Activated gamma-delta T cell treated with anti-CD3 and anti-CD28 coated beads, Interleukin-2, amount 50 U/mL, for 16 hours (primary cell): Measurements from ENCODE around the gene OVOL2.
"Not testable (repeated sequence)": the region's sequence is repeated elsewhere in the genome, so short reads cannot be mapped to it uniquely, and the experiment has no call there.

Source experiments
- DNase-seq: peaks from one replicate; pipeline ENCODE4 v3.0.0-alpha.2; 2020; ENCODE audit warnings: low read depth

Gene OVOL2

GRCh38 chr20:18057994-18058349 lies 256 bp upstream of the OVOL2 start:
- no peak for DNase-seq

- DNase-seq = no peak
Measured at GRCh38 chr20:18056174-18057100, 1.3 kb downstream of the OVOL2 start.

GRCh38 chr20:18055261-18055660 lies 2.5 kb downstream of the OVOL2 start:
- DNase-seq = no peak

- no peak for DNase-seq
Measured at GRCh38 chr20:18052856-18053255, 4.9 kb downstream of the OVOL2 start.

GRCh38 chr20:18050628-18051027 lies 7.1 kb downstream of the OVOL2 start:
- DNase-seq = no peak

DNA sequence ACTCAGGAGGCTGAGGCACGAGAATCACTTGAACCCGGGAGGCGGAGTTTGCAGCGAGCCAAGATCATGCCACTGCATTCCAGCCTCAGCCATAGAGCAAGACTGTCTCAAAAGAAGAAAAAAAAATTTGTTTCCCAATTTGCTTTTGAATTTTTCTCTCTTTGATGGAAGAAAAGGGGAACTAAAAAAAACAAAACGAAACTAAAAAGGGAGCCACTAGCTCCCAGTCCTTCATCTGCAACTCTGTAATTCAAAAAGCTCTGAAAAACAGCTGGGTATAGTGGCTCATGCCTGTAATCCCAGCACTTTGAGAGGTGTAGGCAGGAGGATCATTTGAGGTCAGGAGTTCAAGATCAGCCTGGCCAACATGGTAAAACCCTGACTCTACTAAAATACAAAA lies 9.5 kb downstream of the OVOL2 start:
- no peak for DNase-seq

GRCh38 chr20:18046535-18046934 lies 11.2 kb downstream of the OVOL2 start:
- DNase-seq = no peak

GRCh38 chr20:18042229-18042628 lies 15.5 kb downstream of the OVOL2 start:
- DNase-seq = no peak

DNA sequence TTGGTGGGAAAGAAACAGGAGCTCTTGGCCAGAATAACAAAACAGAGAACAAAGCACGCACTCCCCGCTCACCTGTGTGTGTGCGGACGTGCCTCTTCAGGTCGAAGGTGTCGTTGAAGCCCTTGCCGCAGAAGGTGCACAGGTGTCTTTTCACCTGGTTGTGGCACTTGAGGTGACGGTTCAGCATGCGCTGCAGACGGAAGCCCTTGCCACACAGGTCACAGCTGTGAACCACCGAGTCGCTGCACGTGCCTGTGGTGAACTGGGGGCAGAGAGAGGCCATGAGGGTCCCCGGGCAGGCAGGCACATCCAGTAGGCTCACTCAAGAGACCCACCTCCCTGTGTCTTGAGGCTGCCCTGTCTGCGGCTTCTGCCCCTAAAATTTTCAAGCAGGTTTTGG lies 16.3 kb downstream of the OVOL2 start:
- DNase-seq = no peak

DNA sequence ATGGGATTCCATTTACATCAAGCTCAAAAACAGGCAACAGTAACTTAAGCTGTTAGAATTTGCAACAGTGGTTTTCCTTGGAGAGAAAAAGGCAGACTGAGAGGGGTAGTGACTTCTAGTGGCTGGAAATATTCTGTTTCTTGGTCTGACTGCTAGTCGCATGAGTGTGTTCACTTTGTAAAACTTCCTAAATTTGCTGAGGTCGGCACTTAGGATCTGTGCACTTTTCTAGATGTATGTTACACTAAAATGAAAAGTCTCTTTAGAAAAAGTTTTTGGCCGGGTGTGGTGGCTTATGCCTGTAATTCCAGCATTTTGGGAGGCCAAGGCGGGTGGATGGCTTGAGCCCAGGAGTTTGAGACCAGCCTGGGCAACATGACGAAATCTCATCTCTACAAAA lies 18.7 kb downstream of the OVOL2 start:
- no peak for DNase-seq

- DNase-seq = no peak
Measured at GRCh38 chr20:18034039-18034438, 23.7 kb downstream of the OVOL2 start.

DNA sequence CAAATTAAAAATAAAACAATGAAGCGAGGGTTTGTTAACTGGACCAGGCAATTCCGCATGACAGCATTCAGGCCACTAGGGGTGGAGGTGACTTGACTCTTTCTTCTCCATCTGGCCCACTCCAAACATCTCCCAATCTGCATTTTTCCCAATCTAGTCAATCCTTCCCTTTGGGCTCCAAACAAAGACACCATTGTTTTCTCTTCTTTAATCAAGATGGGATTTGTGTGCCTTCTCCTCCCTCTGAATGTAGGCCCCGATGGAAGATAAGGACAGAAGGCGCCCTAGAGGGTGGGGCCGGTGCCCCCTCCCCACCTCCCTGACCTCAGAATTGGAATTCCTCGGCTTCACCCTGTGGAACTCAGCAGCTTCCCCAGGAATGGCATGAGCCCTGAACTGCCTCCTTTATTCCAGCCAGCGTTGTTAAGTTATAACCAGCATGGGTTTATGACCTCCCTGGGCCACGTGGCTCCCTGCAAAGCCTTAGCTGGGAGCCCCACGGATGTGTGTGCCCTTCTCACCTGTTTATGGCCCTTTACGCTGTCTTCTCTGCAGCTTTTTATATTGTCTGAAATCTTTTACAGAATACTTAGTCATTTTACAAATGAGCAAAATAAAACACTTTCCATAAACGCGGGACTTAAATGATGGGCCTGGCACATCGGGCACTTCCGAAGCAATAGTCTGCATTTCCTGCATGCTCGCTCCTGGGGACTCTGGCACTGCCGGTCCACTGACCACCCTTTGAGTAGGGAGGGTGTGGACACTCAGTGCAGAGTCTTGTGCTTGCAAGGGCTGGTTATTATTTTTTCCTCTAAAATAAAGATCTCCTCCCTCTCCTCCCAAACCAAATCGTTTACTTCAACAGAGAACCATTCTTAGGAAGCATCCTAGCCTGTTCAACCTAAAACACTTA lies 24.5 kb downstream of the OVOL2 start:
- no peak for DNase-seq

DNA sequence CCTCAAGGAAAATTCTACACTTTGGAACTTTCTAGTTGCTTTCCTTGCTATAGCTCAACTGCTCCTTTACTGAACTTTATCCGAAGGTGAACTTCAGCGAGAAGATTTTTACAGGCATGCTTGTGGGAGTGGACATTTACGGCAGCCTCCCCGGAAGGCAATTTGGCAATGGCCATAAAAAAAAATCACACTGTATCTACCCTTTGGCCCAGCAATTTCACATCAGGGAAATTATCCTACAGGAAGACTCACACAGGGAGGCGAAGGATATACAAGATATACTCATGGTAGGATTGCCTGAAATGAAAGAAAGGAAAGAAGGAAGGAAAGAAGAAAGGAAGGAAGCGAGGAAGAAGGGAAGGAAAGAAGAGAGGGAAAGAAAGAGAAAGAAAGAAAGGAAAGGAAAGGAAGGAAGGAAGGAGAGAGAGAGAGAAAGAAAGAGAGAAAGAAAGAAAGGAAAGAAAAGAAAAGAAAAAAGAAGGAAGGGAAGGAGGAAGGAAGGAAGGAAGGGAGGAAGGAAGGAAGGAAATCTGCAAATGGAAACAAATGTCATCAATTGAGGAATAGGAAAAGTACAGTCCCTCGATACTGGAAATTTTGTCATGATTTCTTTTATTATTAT lies 25.7 kb downstream of the OVOL2 start:
- no peak for DNase-seq

DNA sequence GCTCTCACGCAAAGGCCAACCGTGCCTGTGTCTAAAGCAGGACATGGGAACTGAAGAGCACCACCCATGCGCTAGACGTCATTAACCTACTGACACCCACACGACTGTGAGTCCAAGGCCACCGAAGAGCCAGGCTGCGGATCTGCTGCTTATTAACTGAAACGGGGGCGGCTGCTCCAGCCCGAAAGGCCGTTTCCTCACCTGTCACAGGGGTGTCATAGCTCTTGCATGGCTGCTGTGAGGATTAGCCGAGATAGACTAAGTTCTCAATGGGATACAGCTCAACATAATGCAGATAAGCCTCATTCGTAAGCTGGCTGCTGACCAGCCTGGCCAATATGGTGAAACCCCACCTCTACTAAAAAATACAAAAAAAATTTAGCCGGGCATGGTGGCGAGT lies 26.7 kb downstream of the OVOL2 start:
- DNase-seq = no peak

DNA sequence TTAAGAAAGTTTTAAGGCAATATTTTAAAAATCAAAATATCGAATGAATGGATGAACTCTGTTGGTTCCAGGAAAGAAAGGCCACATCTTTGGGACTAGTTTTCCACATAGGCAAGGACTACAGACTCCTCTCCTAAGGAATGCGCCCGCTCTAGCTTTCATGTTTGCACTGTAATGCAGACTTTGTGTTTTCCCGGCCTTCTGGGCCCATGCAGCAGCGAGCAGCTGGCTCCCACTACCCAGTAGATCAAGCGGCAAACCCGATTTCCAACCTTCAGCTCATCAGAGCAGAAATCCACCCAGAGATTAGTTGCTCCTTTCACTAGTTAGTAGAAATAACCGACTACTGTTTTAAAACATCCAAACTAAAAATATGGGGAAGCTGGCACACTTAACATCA lies 27.7 kb downstream of the OVOL2 start:
- DNase-seq = no peak

- not testable (repeated sequence) for DNase-seq
Measured at GRCh38 chr20:18027011-18027410, 30.7 kb downstream of the OVOL2 start.

GRCh38 chr20:18024606-18025127 lies 33.0 kb downstream of the OVOL2 start:
- no peak for DNase-seq

GRCh38 chr20:18020931-18021330 lies 36.8 kb downstream of the OVOL2 start:
- DNase-seq = no peak

GRCh38 chr20:18019068-18019467 lies 38.6 kb downstream of the OVOL2 start:
- DNase-seq = no peak

DNA sequence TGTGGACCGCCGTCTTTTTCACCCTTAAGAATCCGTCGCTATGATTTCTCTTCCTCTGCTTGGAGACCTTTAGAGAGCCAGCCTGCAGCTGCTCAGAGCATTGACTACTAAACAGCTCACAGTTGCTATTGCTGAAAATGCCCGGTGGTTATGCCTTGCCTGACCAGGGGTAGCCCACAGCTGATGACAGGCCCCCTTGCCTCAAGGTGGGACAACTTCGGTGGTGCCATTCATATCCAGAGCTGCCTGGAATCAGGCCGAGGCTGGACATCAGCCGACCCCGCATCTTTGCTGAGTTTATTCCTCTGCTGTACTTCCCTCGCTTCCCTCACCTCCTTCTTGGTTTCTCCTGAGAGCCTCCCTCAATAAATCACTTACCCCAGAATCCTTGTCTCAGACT lies 39.6 kb downstream of the OVOL2 start:
- no peak for DNase-seq

DNA sequence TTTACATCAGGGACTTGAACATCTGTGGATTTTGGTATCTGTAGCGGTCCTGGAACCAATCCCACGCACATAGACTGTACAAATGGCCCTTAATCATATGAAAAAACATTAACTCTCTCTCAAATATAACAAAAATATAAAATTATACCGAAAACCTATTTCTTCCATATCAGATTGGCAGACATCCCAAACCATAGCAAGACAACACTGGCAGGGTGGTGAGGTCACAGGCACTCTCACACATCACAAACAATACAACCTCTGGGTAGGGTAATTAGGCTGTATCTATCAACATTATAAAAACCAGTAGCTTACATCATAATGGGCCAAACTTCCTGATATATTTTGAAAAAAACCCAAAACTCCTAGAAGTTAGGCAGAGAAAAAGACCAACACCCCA lies 40.9 kb downstream of the OVOL2 start:
- DNase-seq = no peak

- DNase-seq = no peak
Measured at GRCh38 chr20:18014411-18014810, 43.3 kb downstream of the OVOL2 start.
